Spinal cord (tissue), 10 donors: Measurements from ENCODE around the gene SV2C. TPM values are rescaled to one million over a fixed set of nuclear protein-coding genes. Genes with fewer than 3 reads are reported as not detected.

ENCODE experiments used
- DNase-seq, 6 donors: peaks; one replicate each; pipeline versions ENCODE4 v3.0.0 to v3.0.0-alpha.2; 2013 to 2015; ENCODE audit warnings: low spot score in 6 of 6, low read depth in 4 of 6
- H3K27ac ChIP-seq: one replicate; pipeline ENCODE4 v1.5.1; 2013; ENCODE audit warnings: low read depth, low read length, control low read depth
- H3K27me3 ChIP-seq: one replicate; pipeline ENCODE4 v1.6.1; 2013; ENCODE audit warnings: low read length; ENCODE audit not compliant: control insufficient read depth, insufficient read depth
- H3K36me3 ChIP-seq: one replicate; pipeline ENCODE4 v1.6.1; 2013; ENCODE audit warnings: low read length; ENCODE audit not compliant: control insufficient read depth, insufficient read depth
- H3K4me1 ChIP-seq: one replicate; pipeline ENCODE4 v1.6.1; 2013; ENCODE audit warnings: low read length; ENCODE audit not compliant: control insufficient read depth, insufficient read depth
- H3K4me3 ChIP-seq: one replicate; pipeline ENCODE4 v1.5.1; 2013; ENCODE audit warnings: low read depth, low read length, control low read depth
- H3K9me3 ChIP-seq: one replicate; pipeline ENCODE4 v1.6.1; 2013; ENCODE audit warnings: low read length; ENCODE audit not compliant: control insufficient read depth, insufficient read depth
- WGBS: methylation state at CpG from one replicate; pipeline ENCODE4 v1.1.5; 2013; ENCODE audit warnings: missing lambda C conversion rate; ENCODE audit not compliant: insufficient coverage; 5-methylcytosine and 5-hydroxymethylcytosine counted together
- polyA plus RNA-seq, 2 donors: library from polyadenylated mRNA; unstranded; fragments of 120-200 nt; gene quantifications; one replicate each; pipeline ENCODE4 v1.2.1, GENCODE V29; 2013; ENCODE audit not compliant: insufficient read length in 2 of 2
- total RNA-seq, 2 donors: library from RNA; depleted of rRNA in 1 of 2; stranded (reverse); fragments of 120-200 nt in 1 of 2; fragments of >200 nt in 1 of 2; gene quantifications; one replicate each; pipeline versions ENCODE4 v1.2.3 to v1.2.4, GENCODE V29; 2013 to 2014
- donor health status: healthy.

SV2C gene
- total and polyA plus RNA-seq, 4 donors, result 16.2 to 66.7 (median 40.2) TPM

GRCh38 chr5:76376148-76376865 lies 293.1 kb downstream of the SV2C start:
- no peak for DNase-seq
- 100% methylated on average over 1 of the region's 3 CpGs for WGBS
- no peaks in the 10 kb centered on the region for H3K9me3 ChIP-seq

GRCh38 chr5:76376866-76377230 lies 293.7 kb downstream of the SV2C start:
- H3K36me3 ChIP-seq, result no peaks in the 10 kb centered on the region
- no peak overlapping the region for H3K27ac ChIP-seq
- WGBS, result 78% methylated on average over 2 of the region's 3 CpGs
- H3K27me3 ChIP-seq, result no peaks in the 10 kb centered on the region
- H3K4me3 ChIP-seq, result no peak overlapping the region
- H3K9me3 ChIP-seq, result no peaks in the 10 kb centered on the region
- no peak for DNase-seq
- H3K4me1 ChIP-seq, result peaks cover 3% of the 10 kb centered on the region

More at GRCh38 chr5:76376148-76376865, 293.1 kb downstream of the SV2C start:
- Histone ChIP-seq H3K4me3 (no peak overlapping the region), H3K27me3 (no peaks in the 10 kb centered on the region), H3K27ac (no peak overlapping the region), H3K36me3 (no peaks in the 10 kb centered on the region), H3K4me1 (peaks cover 3% of the 10 kb centered on the region)

- H3K4me1 ChIP-seq, result no peaks in the 10 kb centered on the region
- H3K27me3 ChIP-seq, result no peaks in the 10 kb centered on the region
- H3K27ac ChIP-seq, result no peak overlapping the region
- H3K36me3 ChIP-seq, result no peaks in the 10 kb centered on the region
- 96% methylated on average over 4 of the region's 6 CpGs for WGBS
- H3K9me3 ChIP-seq, result no peaks in the 10 kb centered on the region
- no peak for DNase-seq
- no peak overlapping the region for H3K4me3 ChIP-seq
Observed at GRCh38 chr5:76378355-76378754, 295.2 kb downstream of the SV2C start.

- H3K27ac ChIP-seq, result no peak overlapping the region
- H3K4me3 ChIP-seq, result no peak overlapping the region
- H3K9me3 ChIP-seq, result no peaks in the 10 kb centered on the region
- peaks cover 2% of the 10 kb centered on the region for H3K4me1 ChIP-seq
- H3K36me3 ChIP-seq, result no peaks in the 10 kb centered on the region
- no peak for DNase-seq
- no peaks in the 10 kb centered on the region for H3K27me3 ChIP-seq
- 70% methylated on average over 3 of the region's 5 CpGs for WGBS
Observed at GRCh38 chr5:76379316-76379715, 296.1 kb downstream of the SV2C start.

GRCh38 chr5:76379855-76380254 lies 296.7 kb downstream of the SV2C start:
- Histone ChIP-seq H3K27me3 (no peaks in the 10 kb centered on the region), H3K4me3 (no peak overlapping the region), H3K36me3 (no peaks in the 10 kb centered on the region), H3K27ac (no peak overlapping the region), H3K9me3 (no peaks in the 10 kb centered on the region), H3K4me1 (peaks cover 2% of the 10 kb centered on the region)
- no CpG with 5 or more reads among the region's 1 CpG for WGBS
- no peak for DNase-seq

- Histone ChIP-seq H3K27me3 (no peaks in the 10 kb centered on the region), H3K27ac (no peak overlapping the region), H3K9me3 (no peaks in the 10 kb centered on the region), H3K36me3 (no peaks in the 10 kb centered on the region), H3K4me3 (no peak overlapping the region), H3K4me1 (peaks cover 2% of the 10 kb centered on the region)
- 86% methylated on average over 1 of the region's 7 CpGs for WGBS
- DNase-seq, result no peak
Observed at GRCh38 chr5:76380346-76381066, 297.3 kb downstream of the SV2C start.

- Histone ChIP-seq H3K4me3 (no peak overlapping the region), H3K27me3 (no peaks in the 10 kb centered on the region), H3K36me3 (no peaks in the 10 kb centered on the region), H3K27ac (no peak overlapping the region), H3K4me1 (peaks cover 2% of the 10 kb centered on the region), H3K9me3 (no peaks in the 10 kb centered on the region)
- WGBS, result 68% methylated on average over 2 of the region's 4 CpGs
- no peak for DNase-seq
Observed at GRCh38 chr5:76383126-76383832, 300.1 kb downstream of the SV2C start.

GRCh38 chr5:76384189-76384588 lies 301.0 kb downstream of the SV2C start:
- peaks cover 2% of the 10 kb centered on the region for H3K4me1 ChIP-seq
- no peaks in the 10 kb centered on the region for H3K9me3 ChIP-seq
- H3K27ac ChIP-seq, result no peak overlapping the region
- H3K4me3 ChIP-seq, result no peak overlapping the region
- WGBS, result 43% methylated on average over 2 of the region's 4 CpGs
- H3K27me3 ChIP-seq, result no peaks in the 10 kb centered on the region
- H3K36me3 ChIP-seq, result no peaks in the 10 kb centered on the region
- DNase-seq, result peak in 1 of 6 donors; percentile 66

- no peak for DNase-seq
- no peaks in the 10 kb centered on the region for H3K27me3 ChIP-seq
- 80% methylated on average over 3 of the region's 3 CpGs for WGBS
- H3K9me3 ChIP-seq, result no peaks in the 10 kb centered on the region
- H3K36me3 ChIP-seq, result no peaks in the 10 kb centered on the region
- peaks cover 2% of the 10 kb centered on the region for H3K4me1 ChIP-seq
- no peak overlapping the region for H3K4me3 ChIP-seq
- no peak overlapping the region for H3K27ac ChIP-seq
Observed at GRCh38 chr5:76384705-76385104, 301.5 kb downstream of the SV2C start.
